Fibroblast of lung (primary cell): ENCODE data around the gene ITM2A. TPM values are rescaled to one million over a fixed set of nuclear protein-coding genes. Genes with fewer than 3 reads are reported as not detected.

Source experiments
- DNase-seq, 2 donors: peaks; one replicate each; pipeline versions ENCODE4 v3.0.0 to v3.0.0-alpha.2; 2010; ENCODE audit warnings: low read depth in 2 of 2
- H2AFZ ChIP-seq: 2 replicates; pipeline ENCODE4 v1.5.1; 2012; ENCODE audit warnings: low read length, control low read depth, inconsistent platforms
- H3K27ac ChIP-seq: 2 replicates; pipeline ENCODE4 v1.5.1; 2011; ENCODE audit warnings: low read length, control low read depth; ENCODE audit not compliant: insufficient read depth
- H3K27me3 ChIP-seq: 2 replicates; pipeline ENCODE4 v1.5.1; 2011; ENCODE audit warnings: mild to moderate bottlenecking, low read length; ENCODE audit not compliant: control insufficient read depth, insufficient read depth
- H3K36me3 ChIP-seq: 2 replicates; pipeline ENCODE4 v1.5.1; 2011; ENCODE audit warnings: low read length; ENCODE audit not compliant: control insufficient read depth, insufficient read depth
- H3K4me1 ChIP-seq: 2 replicates; pipeline ENCODE4 v1.5.1; 2011; ENCODE audit warnings: low read length; ENCODE audit not compliant: control insufficient read depth, insufficient read depth; ENCODE audit errors: extremely low read depth
- H3K4me2 ChIP-seq: 2 replicates; pipeline ENCODE4 v1.5.1; 2011; ENCODE audit warnings: low read length, control low read depth; ENCODE audit not compliant: insufficient read depth; ENCODE audit errors: extremely low read depth
- H3K4me3 ChIP-seq, 4 experiments: fragments of 200-600 bp in 1 of 4; sonication (generic) in 1 of 4; replicated peaks in 1 of 4; 2 replicates each; pipeline ENCODE4 v1.5.1; 2011 to 2016; ENCODE audit warnings: low read length in 4 of 4, low read depth in 3 of 4, mild to moderate bottlenecking in 3 of 4, control low read depth in 2 of 4, inconsistent platforms in 1 of 4, mixed read lengths in 1 of 4; ENCODE audit not compliant: insufficient read depth in 1 of 4; ENCODE audit errors: control extremely low read depth in 1 of 4
- H3K79me2 ChIP-seq: 2 replicates; pipeline ENCODE4 v1.5.1; 2012; ENCODE audit warnings: mild to moderate bottlenecking, low read length, inconsistent platforms; ENCODE audit not compliant: control insufficient read depth, insufficient read depth
- H3K9ac ChIP-seq: 2 replicates; pipeline ENCODE4 v1.5.1; 2011; ENCODE audit warnings: mild to moderate bottlenecking, low read length, control low read depth; ENCODE audit not compliant: insufficient read depth
- H3K9me3 ChIP-seq: 2 replicates; pipeline ENCODE4 v1.5.1; 2012; ENCODE audit warnings: low read depth, low read length; ENCODE audit not compliant: control insufficient read depth, insufficient read depth
- H4K20me1 ChIP-seq: 2 replicates; pipeline ENCODE4 v1.5.1; 2011; ENCODE audit warnings: low read length; ENCODE audit not compliant: control insufficient read depth, insufficient read depth; ENCODE audit errors: extremely low read depth
- CTCF ChIP-seq, 2 donors: IDR thresholded peaks in 1 of 2; conservative IDR thresholded peaks in 1 of 2; 1 replicate in 1 of 2; 2 replicates in 1 of 2; pipeline ENCODE4 v1.5.1; 2011 to 2012; ENCODE audit warnings: low read length in 2 of 2, control low read depth in 1 of 2, inconsistent platforms in 1 of 2, low read depth in 1 of 2, mild to moderate bottlenecking in 1 of 2
- EZH2 ChIP-seq: IDR thresholded peaks from 2 replicates; pipeline ENCODE4 v1.5.1; 2012; ENCODE audit warnings: low read length, control low read depth, mild to moderate bottlenecking; ENCODE audit errors: missing control alignments
- polyA plus RNA-seq, 2 donors: library from polyadenylated mRNA; depleted of rRNA in 1 of 2; stranded (reverse) in 1 of 2; unstranded in 1 of 2; fragments of >200 nt; gene quantifications; 2 replicates each; pipeline ENCODE4 v1.2.1, GENCODE V29; 2011 to 2012; ENCODE audit warnings: missing spikeins in 1 of 2
- total RNA-seq: library from RNA; depleted of rRNA; stranded (reverse); fragments of >200 nt; gene quantifications from 2 replicates; pipeline ENCODE4 v1.2.1, GENCODE V29; 2014

The ITM2A gene
- total and polyA plus RNA-seq, 2 donors (not counting 1 experiment from before 2014, with no cell fraction given), result 0.17 to 0.22 TPM

GRCh38 chrX:79408623-79409322, 41.6 kb upstream of the ITM2A start:
- no peaks in the 10 kb centered on the region for H3K4me1 ChIP-seq
- H3K9me3 ChIP-seq, result no peaks in the 10 kb centered on the region
- no peaks in the 10 kb centered on the region for H3K79me2 ChIP-seq
- no peaks in the 10 kb centered on the region for H4K20me1 ChIP-seq
- no peak for DNase-seq
- no peak overlapping the region for H3K9ac ChIP-seq
- H3K27ac ChIP-seq, result no peak overlapping the region
- TF ChIP-seq CTCF (conservative IDR thresholded peaks at IDR 0.05 in 1 of 2, IDR thresholded peaks at IDR 0.05 in 1 of 2; ENCODE audit: low read depth in 1 of 2, low read length in 2 of 2) (no peak), EZH2 (no peak)
- no peak overlapping the region for H3K4me3 ChIP-seq
- H3K4me2 ChIP-seq, result no peak overlapping the region
- H2AFZ ChIP-seq, result no peak overlapping the region
- H3K36me3 ChIP-seq, result no peaks in the 10 kb centered on the region
- H3K27me3 ChIP-seq, result no peaks in the 10 kb centered on the region

- H3K9ac ChIP-seq, result no peak overlapping the region
- TF ChIP-seq CTCF (conservative IDR thresholded peaks at IDR 0.05 in 1 of 2, IDR thresholded peaks at IDR 0.05 in 1 of 2; ENCODE audit: low read depth in 1 of 2, low read length in 2 of 2) (no peak), EZH2 (no peak)
- H2AFZ ChIP-seq, result no peak overlapping the region
- no peak overlapping the region for H3K27ac ChIP-seq
- no peaks in the 10 kb centered on the region for H3K79me2 ChIP-seq
- no peaks in the 10 kb centered on the region for H4K20me1 ChIP-seq
- no peaks in the 10 kb centered on the region for H3K27me3 ChIP-seq
- no peak overlapping the region for H3K4me2 ChIP-seq
- no peaks in the 10 kb centered on the region for H3K9me3 ChIP-seq
- H3K4me3 ChIP-seq, result no peak overlapping the region
- no peaks in the 10 kb centered on the region for H3K36me3 ChIP-seq
- no peaks in the 10 kb centered on the region for H3K4me1 ChIP-seq
- no peak for DNase-seq
Measured at GRCh38 chrX:79400623-79401022, 33.5 kb upstream of the ITM2A start.

DNA sequence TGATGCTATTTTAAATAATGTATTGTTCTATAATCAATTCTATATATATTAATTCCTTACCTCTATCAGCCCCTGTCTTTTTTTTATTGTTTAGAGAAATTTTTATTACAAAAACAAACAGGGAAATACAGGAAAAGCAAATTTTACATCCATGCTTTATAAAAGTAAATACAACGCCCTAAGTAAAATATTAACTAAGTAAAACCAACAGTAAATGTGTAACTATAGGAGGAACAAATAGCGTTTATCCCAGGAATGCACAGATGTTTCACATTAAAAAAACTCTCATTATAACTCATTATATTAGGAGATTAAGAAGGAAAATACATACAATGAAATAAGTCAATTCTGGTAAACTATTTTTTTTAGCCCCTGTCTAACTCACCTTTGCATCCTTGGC, 8.2 kb upstream of the ITM2A start:
- DNase-seq, result no peak
- Histone ChIP-seq H3K9me3 (no peaks in the 10 kb centered on the region), H3K9ac (no peak overlapping the region), H3K27ac (no peak overlapping the region), H4K20me1 (no peaks in the 10 kb centered on the region), H3K27me3 (no peaks in the 10 kb centered on the region), H3K36me3 (no peaks in the 10 kb centered on the region), H2AFZ (no peak overlapping the region), H3K4me2 (no peak overlapping the region), H3K4me3 (no peak overlapping the region), H3K4me1 (no peaks in the 10 kb centered on the region), H3K79me2 (no peaks in the 10 kb centered on the region)
- TF ChIP-seq CTCF (conservative IDR thresholded peaks at IDR 0.05 in 1 of 2, IDR thresholded peaks at IDR 0.05 in 1 of 2; ENCODE audit: low read depth in 1 of 2, low read length in 2 of 2) (no peak), EZH2 (no peak)
